ENCODE results near the gene PEX26. TPM values are rescaled to one million over a fixed set of nuclear protein-coding genes. Genes with fewer than 3 reads are reported as not detected.

The PEX26 gene
- total and polyA plus RNA-seq, 2 experiments from 2014 or later, result 4.0 to 48.9 TPM

DNA sequence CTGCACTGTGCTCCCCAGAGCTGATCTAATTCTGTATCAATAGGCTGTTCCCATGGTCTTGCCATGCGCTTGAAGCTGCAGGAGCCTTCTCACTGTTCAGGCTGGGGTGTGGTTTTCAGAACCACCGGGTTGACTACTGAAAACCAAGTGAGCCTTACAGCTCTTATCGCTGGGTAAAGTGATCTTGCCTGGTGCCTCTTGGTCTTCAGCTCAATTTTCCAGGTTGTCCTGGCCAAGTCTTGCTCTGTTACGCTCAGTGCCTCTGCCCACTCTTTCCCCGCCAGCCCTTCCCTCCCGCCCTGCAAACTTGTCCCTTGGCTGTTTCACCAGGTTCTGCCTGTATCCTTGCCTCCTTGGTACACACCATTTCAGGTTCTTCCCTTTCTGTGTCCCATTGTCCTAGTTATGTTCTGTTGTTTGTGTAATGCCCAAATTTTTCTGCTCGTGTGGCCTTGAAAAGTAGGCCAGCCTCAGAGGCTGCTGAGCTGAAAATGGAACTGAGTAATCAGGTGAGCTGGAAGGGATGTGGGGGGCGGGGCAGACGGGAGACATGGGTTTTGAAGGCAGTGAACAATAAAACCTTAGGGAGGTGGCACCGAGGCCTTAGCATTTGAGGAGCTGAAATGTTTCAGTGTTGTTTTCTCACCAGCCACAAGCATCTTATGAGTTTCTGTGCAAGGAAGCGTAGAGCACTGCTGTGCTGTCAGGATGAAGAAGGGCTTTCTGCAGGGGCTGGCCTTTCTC, 11.2 kb downstream of the PEX26 start:
- H3K4me1 ChIP-seq (ENCODE audit: insufficient read depth), result no peaks in the 10 kb centered on the region
- no peak overlapping the region for H3K4me2 ChIP-seq
- H3K27ac ChIP-seq (ENCODE audit: low read depth), result no peak overlapping the region
- Mint-ChIP-seq H3K4me3 (no peak overlapping the region), H3K4me1 (peaks cover 2% of the 10 kb centered on the region; the same call in 2 of the 3 replicates), H3K9me3 (no peaks in the 10 kb centered on the region; the same call in 2 of the 3 replicates), H3K36me3 (ENCODE audit: low read depth) (peaks cover 76% of the 10 kb centered on the region), H3K27me3 (ENCODE audit: insufficient read depth, low read depth, poor library complexity) (peaks cover 8% of the 10 kb centered on the region), H3K27ac (no peak overlapping the region)
- no peak for DNase-seq (ENCODE audit: low spot score)
- H3K79me2 ChIP-seq (replicated peaks; ENCODE audit: insufficient read depth), result no peaks in the 10 kb centered on the region
- H4K20me1 ChIP-seq (replicated peaks; ENCODE audit: insufficient read depth), result peaks cover 6% of the 10 kb centered on the region; the same call in 1 of the 2 replicates
- H3F3A ChIP-seq (replicated peaks; ENCODE audit: low read depth), result no peaks in the 10 kb centered on the region
- no peak overlapping the region for H2AFZ ChIP-seq
- no peak overlapping the region for H3K4me3 ChIP-seq
- TF ChIP-seq EZH2phosphoT487 (IDR thresholded peaks at IDR 0.05; ENCODE audit: unreplicated experiment), result no peak
- TF ChIP-seq NANOG (IDR thresholded peaks at IDR 0.05; ENCODE audit: borderline replicate concordance), result no peak
- no peak for TF ChIP-seq JUNB (IDR thresholded peaks at IDR 0.05; ENCODE audit: unreplicated experiment)
- ATAC-seq, result no peak
- no peaks in the 10 kb centered on the region for H3K9me2 ChIP-seq (ENCODE audit: insufficient read depth)
- H3K27me3 ChIP-seq (ENCODE audit: insufficient read depth), result no peaks in the 10 kb centered on the region
- H3K36me3 ChIP-seq (ENCODE audit: insufficient read depth), result peaks cover 12% of the 10 kb centered on the region

DNA sequence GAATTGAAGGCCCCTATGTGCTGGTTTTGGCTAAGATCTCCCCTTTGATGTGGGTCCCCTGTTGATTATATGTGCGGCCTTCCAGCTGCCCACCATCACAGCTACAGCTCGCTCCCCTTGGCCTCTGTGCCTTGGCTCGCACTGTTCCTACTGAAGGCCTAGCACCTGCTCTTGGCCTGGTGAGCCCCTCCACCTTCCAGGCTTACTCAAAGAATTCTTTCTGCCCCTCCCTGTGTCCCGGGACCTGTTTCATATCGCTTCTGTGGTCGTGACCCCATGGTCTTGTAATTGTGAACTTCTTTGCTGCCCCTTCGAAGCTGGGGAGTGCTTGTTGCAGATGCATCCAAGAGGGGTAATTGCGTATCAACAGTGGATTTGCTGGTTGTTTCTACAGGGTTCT, 12.5 kb downstream of the PEX26 start:
- H4K20me1 ChIP-seq (replicated peaks; ENCODE audit: insufficient read depth), result peaks cover 6% of the 10 kb centered on the region; the same call in 1 of the 2 replicates
- no peak overlapping the region for H3K4me2 ChIP-seq
- H3K4me3 ChIP-seq, result no peak overlapping the region
- H3K9me2 ChIP-seq (ENCODE audit: insufficient read depth), result no peaks in the 10 kb centered on the region
- Mint-ChIP-seq H3K27ac (no peak overlapping the region), H3K9me3 (no peaks in the 10 kb centered on the region; the same call in 2 of the 3 replicates), H3K27me3 (ENCODE audit: insufficient read depth, low read depth, poor library complexity) (peaks cover 8% of the 10 kb centered on the region), H3K4me3 (no peak overlapping the region), H3K36me3 (ENCODE audit: low read depth) (peaks cover 72% of the 10 kb centered on the region), H3K4me1 (peaks cover 2% of the 10 kb centered on the region; the same call in 2 of the 3 replicates)
- H3K4me1 ChIP-seq (ENCODE audit: insufficient read depth), result no peaks in the 10 kb centered on the region
- ATAC-seq (no peak), DNase-seq (ENCODE audit: low spot score) (no peak)
- H2AFZ ChIP-seq, result no peak overlapping the region
- H3F3A ChIP-seq (replicated peaks; ENCODE audit: low read depth), result no peaks in the 10 kb centered on the region
- peaks cover 12% of the 10 kb centered on the region for H3K36me3 ChIP-seq (ENCODE audit: insufficient read depth)
- no peaks in the 10 kb centered on the region for H3K27me3 ChIP-seq (ENCODE audit: insufficient read depth)
- no peak overlapping the region for H3K27ac ChIP-seq (ENCODE audit: low read depth)
- H3K79me2 ChIP-seq (replicated peaks; ENCODE audit: insufficient read depth), result no peaks in the 10 kb centered on the region
- no peak for TF ChIP-seq EZH2 (IDR thresholded peaks at IDR 0.05; ENCODE audit: low read depth, unreplicated experiment)
- TF ChIP-seq NANOG (IDR thresholded peaks at IDR 0.05; ENCODE audit: borderline replicate concordance), result no peak
- no peak for TF ChIP-seq STAT1 (IDR thresholded peaks at IDR 0.05; ENCODE audit: unreplicated experiment)
- TF ChIP-seq, protein P1, sequence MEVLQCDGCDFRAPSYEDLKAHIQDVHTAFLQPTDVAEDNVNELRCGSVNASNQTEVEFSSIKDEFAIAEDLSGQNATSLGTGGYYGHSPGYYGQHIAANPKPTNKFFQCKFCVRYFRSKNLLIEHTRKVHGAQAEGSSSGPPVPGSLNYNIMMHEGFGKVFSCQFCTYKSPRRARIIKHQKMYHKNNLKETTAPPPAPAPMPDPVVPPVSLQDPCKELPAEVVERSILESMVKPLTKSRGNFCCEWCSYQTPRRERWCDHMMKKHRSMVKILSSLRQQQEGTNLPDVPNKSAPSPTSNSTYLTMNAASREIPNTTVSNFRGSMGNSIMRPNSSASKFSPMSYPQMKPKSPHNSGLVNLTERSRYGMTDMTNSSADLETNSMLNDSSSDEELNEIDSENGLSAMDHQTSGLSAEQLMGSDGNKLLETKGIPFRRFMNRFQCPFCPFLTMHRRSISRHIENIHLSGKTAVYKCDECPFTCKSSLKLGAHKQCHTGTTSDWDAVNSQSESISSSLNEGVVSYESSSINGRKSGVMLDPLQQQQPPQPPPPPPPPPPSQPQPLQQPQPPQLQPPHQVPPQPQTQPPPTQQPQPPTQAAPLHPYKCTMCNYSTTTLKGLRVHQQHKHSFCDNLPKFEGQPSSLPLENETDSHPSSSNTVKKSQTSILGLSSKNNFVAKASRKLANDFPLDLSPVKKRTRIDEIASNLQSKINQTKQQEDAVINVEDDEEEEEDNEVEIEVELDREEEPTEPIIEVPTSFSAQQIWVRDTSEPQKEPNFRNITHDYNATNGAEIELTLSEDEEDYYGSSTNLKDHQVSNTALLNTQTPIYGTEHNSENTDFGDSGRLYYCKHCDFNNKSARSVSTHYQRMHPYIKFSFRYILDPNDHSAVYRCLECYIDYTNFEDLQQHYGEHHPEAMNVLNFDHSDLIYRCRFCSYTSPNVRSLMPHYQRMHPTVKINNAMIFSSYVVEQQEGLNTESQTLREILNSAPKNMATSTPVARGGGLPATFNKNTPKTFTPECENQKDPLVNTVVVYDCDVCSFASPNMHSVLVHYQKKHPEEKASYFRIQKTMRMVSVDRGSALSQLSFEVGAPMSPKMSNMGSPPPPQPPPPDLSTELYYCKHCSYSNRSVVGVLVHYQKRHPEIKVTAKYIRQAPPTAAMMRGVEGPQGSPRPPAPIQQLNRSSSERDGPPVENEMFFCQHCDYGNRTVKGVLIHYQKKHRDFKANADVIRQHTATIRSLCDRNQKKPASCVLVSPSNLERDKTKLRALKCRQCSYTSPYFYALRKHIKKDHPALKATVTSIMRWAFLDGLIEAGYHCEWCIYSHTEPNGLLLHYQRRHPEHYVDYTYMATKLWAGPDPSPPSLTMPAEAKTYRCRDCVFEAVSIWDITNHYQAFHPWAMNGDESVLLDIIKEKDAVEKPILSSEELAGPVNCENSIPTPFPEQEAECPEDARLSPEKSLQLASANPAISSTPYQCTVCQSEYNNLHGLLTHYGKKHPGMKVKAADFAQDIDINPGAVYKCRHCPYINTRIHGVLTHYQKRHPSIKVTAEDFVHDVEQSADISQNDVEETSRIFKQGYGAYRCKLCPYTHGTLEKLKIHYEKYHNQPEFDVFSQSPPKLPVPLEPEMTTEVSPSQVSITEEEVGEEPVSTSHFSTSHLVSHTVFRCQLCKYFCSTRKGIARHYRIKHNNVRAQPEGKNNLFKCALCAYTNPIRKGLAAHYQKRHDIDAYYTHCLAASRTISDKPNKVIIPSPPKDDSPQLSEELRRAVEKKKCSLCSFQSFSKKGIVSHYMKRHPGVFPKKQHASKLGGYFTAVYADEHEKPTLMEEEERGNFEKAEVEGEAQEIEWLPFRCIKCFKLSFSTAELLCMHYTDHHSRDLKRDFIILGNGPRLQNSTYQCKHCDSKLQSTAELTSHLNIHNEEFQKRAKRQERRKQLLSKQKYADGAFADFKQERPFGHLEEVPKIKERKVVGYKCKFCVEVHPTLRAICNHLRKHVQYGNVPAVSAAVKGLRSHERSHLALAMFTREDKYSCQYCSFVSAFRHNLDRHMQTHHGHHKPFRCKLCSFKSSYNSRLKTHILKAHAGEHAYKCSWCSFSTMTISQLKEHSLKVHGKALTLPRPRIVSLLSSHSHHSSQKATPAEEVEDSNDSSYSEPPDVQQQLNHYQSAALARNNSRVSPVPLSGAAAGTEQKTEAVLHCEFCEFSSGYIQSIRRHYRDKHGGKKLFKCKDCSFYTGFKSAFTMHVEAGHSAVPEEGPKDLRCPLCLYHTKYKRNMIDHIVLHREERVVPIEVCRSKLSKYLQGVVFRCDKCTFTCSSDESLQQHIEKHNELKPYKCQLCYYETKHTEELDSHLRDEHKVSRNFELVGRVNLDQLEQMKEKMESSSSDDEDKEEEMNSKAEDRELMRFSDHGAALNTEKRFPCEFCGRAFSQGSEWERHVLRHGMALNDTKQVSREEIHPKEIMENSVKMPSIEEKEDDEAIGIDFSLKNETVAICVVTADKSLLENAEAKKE (CRISPR knock-in tag; IDR thresholded peaks at IDR 0.05), result no peak
- no peak for TF ChIP-seq ZNF331 (CRISPR knock-in tag; IDR thresholded peaks at IDR 0.05; ENCODE audit: low read depth)
- TF ChIP-seq, protein P2, sequence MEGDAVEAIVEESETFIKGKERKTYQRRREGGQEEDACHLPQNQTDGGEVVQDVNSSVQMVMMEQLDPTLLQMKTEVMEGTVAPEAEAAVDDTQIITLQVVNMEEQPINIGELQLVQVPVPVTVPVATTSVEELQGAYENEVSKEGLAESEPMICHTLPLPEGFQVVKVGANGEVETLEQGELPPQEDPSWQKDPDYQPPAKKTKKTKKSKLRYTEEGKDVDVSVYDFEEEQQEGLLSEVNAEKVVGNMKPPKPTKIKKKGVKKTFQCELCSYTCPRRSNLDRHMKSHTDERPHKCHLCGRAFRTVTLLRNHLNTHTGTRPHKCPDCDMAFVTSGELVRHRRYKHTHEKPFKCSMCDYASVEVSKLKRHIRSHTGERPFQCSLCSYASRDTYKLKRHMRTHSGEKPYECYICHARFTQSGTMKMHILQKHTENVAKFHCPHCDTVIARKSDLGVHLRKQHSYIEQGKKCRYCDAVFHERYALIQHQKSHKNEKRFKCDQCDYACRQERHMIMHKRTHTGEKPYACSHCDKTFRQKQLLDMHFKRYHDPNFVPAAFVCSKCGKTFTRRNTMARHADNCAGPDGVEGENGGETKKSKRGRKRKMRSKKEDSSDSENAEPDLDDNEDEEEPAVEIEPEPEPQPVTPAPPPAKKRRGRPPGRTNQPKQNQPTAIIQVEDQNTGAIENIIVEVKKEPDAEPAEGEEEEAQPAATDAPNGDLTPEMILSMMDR (conservative IDR thresholded peaks at IDR 0.05; ENCODE audit: low read depth in 2 of 2), result no peak

Measured in GM23338 (cell line).